ENCODE results near the gene KLK7. TPM values are rescaled to one million over a fixed set of nuclear protein-coding genes. Genes with fewer than 3 reads are reported as not detected.

The KLK7 gene
- total RNA-seq, 1 donor from 2014 or later: 0.41 TPM

DNA sequence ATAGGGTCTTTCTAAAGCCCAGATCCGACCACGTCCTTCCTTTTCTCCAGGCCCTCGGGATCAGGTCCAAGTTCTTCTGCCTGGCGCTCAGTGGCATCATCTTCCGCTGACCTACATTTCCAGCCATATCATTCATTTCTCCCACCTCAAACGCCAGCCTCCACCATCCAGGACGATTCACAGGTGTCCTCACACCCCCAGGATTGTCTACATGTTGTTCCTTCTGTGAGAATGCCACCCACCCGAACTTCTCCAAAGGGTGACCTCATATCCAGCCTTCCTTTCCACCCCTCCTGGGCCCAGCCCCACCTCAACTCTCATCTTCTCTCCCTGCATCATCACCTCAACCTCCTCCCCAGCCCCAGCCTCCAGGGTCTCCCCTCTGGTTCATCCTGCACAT is 26.1 kb downstream of the KLK7 start:
- H3K4me1 ChIP-seq: no peaks in the 10 kb centered on the region
- TF ChIP-seq, protein P1, sequence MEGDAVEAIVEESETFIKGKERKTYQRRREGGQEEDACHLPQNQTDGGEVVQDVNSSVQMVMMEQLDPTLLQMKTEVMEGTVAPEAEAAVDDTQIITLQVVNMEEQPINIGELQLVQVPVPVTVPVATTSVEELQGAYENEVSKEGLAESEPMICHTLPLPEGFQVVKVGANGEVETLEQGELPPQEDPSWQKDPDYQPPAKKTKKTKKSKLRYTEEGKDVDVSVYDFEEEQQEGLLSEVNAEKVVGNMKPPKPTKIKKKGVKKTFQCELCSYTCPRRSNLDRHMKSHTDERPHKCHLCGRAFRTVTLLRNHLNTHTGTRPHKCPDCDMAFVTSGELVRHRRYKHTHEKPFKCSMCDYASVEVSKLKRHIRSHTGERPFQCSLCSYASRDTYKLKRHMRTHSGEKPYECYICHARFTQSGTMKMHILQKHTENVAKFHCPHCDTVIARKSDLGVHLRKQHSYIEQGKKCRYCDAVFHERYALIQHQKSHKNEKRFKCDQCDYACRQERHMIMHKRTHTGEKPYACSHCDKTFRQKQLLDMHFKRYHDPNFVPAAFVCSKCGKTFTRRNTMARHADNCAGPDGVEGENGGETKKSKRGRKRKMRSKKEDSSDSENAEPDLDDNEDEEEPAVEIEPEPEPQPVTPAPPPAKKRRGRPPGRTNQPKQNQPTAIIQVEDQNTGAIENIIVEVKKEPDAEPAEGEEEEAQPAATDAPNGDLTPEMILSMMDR (IDR thresholded peaks at IDR 0.05): no peak
- ATAC-seq (no peak), DNase-seq (no peak)
- no peaks in the 10 kb centered on the region for H3K9me3 ChIP-seq
- no peak overlapping the region for H3K4me3 ChIP-seq
- H3K27ac ChIP-seq: no peak overlapping the region
- intact Hi-C loops (cut with DNase I): no loop called here
- no peaks in the 10 kb centered on the region for H3K36me3 ChIP-seq
- no peaks in the 10 kb centered on the region for H3K27me3 ChIP-seq

DNA sequence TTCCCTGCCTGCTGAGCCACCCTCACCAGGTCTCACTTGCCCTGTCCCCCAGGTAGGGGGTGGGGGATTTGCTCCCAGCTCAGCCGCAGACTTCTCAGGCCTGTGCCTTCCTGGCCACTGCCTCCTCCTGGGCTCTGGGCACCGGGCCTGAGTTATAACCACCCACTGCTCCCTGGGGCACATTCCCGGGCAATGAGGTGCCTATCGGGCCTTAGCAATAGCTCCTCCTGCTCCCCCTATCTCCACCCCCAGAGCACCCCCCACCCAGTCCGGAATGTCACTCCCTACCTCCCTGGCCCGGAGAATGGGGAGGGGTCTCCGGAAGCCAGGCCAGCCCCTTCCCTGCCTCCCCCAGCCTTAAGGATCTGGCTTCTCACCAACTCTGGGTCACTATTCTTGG is 30.8 kb downstream of the KLK7 start, which contains the start of gene KLK5:
Gene KLK5 (minus strand): TSS at position 129 of the 400 bp plus-strand sequence. CDS start 381 bp downstream, outside the sequence.
- intact Hi-C loops (cut with DNase I): no loop called here

DNA sequence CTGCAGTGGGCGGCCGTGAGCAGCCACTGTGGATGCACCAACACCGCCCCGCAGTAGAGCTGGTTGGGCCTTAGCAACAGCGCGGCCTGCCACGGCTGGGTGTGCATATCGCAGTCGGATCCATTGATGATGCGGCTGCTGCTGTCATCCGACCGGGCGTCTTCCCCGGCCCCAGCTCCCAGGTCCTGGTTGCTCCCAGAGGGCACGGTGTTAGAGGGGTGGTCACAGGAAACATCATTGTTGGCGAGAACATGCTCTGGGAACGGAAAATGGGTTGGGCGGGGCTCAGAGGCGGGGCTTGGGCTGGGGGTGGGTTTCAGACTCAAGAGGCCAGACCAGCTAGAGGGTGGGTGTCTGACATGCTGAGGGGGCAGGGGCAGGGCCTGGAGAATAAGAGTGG is 33.9 kb downstream of the KLK7 start:
- DNase-seq (no peak), ATAC-seq (no peak)
- peaks cover 6% of the 10 kb centered on the region for H3K27me3 ChIP-seq
- no peak overlapping the region for H3K4me3 ChIP-seq
- no peaks in the 10 kb centered on the region for H3K4me1 ChIP-seq
- intact Hi-C loops (cut with DNase I): no loop called here
- no peaks in the 10 kb centered on the region for H3K9me3 ChIP-seq
- H3K27ac ChIP-seq: no peak overlapping the region
- H3K36me3 ChIP-seq: no peaks in the 10 kb centered on the region
- TF ChIP-seq, protein P1 (IDR thresholded peaks at IDR 0.05): no peak

More for the DNA sequence above, 30.8 kb downstream of the KLK7 start, which contains the start of gene KLK5:
- ATAC-seq (no peak), DNase-seq (no peak)
- no peaks in the 10 kb centered on the region for H3K9me3 ChIP-seq
- H3K4me3 ChIP-seq: no peak within 1 kb of the TSS
- H3K27ac ChIP-seq: no peak within 1 kb of the TSS
- peaks cover 6% of the 10 kb centered on the region for H3K27me3 ChIP-seq
- H3K4me1 ChIP-seq: no peaks in the 10 kb centered on the region
- no peaks in the 10 kb centered on the region for H3K36me3 ChIP-seq
- TF ChIP-seq, protein P1 (IDR thresholded peaks at IDR 0.05): no peak

DNA sequence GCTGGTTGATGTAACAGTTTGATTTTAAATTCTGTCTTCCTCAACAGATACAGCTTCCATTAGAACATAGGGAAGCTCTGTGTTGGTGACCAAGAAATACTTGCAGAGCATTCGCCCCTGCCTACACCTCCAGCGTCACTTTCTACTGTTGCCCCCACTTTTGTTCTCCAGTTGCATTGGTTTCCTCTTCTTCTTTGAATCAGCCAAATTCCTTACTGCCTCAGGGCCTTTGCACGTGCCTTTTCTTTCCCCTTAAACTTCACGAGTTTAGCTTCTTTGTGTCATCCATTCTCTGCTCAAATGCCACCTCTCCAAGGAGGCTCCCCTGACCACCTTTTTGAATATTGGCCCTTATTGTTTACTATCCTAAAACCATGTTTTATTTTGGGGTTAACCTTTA is 36.6 kb downstream of the KLK7 start:
- intact Hi-C loops (cut with DNase I): no loop called here
- H3K4me3 ChIP-seq: no peak overlapping the region
- peaks cover 6% of the 10 kb centered on the region for H3K27me3 ChIP-seq
- TF ChIP-seq, protein P1 (IDR thresholded peaks at IDR 0.05): no peak
- no peaks in the 10 kb centered on the region for H3K9me3 ChIP-seq
- no peaks in the 10 kb centered on the region for H3K4me1 ChIP-seq
- ATAC-seq: no peak
- H3K27ac ChIP-seq: no peak overlapping the region
- no peak for DNase-seq
- H3K36me3 ChIP-seq: no peaks in the 10 kb centered on the region

DNA sequence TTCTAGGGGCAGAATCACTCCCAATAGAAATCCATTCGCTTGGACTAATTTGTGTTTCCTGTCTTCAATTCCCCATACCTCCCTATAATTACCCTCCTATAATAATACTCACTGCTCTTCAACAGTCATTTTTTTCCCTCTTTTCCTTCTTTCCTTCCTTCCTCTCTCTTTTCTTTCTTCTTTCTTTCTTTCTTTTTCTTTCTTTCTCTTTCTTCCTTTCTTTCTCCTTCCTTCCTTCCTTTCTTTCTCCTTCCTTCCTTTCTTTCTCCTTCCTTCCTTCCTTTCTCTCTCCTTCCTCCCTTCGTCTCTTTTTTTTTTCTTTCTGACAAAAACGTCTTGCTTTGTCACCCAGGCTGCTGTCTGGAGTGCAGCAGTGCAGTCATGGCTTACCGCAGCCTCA is 38.9 kb downstream of the KLK7 start:
- Histone ChIP-seq H3K27ac (no peak overlapping the region), H3K4me3 (no peak overlapping the region), H3K4me1 (no peaks in the 10 kb centered on the region), H3K9me3 (no peaks in the 10 kb centered on the region), H3K36me3 (no peaks in the 10 kb centered on the region), H3K27me3 (no peaks in the 10 kb centered on the region)
- no peak for DNase-seq
- intact Hi-C loops (cut with DNase I): no loop called here
- TF ChIP-seq, protein P1 (IDR thresholded peaks at IDR 0.05): no peak
- no peak for ATAC-seq

Measured in upper lobe of right lung (tissue), 1 donor.